CD4-positive, alpha-beta T cell treated with Interleukin-1 beta for 1 hour (primary cell): Measurements from ENCODE around the gene ADGRV1.
"Not testable (repeated sequence)": the region's sequence is repeated elsewhere in the genome, so short reads cannot be mapped to it uniquely, and the experiment has no call there.

Experiments used
- DNase-seq, 2 donors: peaks; one replicate each; pipeline ENCODE4 v3.0.0-alpha.2; 2020 to 2022

ADGRV1 gene

DNA sequence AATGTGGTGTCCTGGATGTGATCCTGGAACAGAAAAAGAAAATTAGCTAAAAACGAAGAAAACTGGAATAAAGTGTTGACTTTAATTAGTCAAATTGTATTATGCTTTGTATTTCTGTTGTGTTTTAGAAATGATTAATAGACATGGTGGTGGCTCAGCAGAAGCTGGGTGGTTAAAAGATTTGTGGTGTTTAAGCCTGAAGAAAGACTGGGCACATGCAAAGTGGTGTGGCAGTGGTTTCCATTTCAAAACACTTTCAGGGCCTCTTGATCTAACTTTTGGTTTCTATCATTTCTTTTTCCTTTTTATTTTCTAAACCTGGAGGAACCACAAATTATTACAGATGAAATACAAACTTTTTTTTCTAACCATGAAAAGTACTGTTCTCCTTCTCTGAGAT lies 44.1 kb downstream of the ADGRV1 start:
- DNase-seq = no peak

DNA sequence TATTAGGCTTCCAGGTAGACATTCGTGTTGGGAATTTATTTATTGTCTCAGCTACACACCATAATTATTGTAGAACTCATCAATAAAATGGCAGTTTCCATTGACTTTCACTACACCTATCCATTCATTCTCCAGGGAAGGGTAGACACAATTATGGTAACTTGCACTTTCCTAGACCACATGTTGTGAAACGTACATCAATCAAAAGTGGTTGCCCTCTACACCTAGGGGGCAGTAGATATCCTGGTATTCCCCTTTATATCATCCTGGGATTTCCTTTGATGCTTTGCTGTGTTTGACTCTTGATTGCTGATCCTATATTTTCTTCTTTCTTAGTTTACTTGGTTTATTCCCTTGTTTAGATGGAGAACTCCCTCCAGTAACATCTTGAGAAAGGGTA lies 47.9 kb downstream of the ADGRV1 start:
- no peak for DNase-seq

DNA sequence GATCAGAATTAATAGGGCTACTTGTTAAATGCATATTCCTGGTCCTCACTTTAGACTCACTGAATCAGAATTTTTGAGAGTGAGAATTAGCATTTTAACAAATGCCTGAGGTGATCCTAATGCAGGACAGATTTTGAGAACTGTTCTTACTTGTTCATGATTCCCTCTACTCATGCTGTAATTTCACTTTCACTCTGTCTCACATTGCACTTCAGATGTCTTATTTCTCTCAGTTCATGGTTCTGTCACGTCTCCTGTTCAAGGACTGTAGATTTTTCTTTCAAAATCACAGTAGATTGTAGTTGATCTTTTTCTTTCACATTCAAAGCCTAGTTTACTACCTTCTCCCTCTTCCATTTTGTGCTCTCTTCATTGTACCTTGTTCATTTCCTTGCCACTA lies 54.3 kb downstream of the ADGRV1 start:
- no peak for DNase-seq

DNA sequence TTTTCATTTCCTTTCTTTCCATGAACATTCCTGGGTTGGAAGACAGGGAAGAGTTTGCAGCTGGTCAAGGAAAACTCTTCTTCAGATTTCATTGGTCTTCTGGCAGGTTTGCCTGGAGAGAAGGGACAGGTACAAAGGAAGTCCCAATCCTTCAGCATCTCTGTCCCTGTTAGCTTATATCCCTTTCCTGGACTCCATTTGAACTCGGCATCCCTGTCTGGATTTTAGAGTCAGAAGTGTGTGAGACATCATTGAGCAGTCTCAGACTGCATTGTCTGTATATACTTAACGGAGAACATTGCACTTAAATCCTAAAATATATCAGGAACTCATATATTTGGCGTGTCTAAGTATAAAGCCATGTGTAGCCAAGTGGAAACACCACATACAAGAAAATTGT lies 54.9 kb downstream of the ADGRV1 start:
- DNase-seq = no peak

DNA sequence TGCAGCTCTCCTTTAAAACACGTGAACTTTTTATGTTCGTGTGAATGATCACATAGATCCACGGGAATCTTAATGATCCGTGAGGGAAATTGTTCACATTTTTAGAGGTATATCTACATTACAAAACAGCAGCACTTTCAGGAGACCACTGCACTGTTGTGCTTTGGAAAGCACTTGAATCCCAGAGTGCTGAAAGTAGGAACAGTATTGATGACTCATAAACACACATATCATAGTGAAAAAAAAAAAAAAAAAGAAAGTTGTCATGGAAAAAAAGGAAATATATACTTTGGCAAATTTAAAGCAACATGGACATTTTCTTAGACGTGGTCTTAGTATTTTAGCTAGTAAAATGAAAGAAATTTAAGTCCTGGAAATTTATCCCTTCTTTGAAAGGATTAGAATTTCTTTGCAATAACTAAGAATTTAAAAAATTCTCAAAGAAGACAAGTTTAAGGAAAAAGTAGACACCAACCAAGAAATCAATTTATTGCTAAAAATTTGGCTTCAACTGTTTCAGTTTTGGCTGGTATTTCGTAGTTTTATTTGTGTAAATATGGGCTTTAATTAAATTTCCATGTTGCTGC lies 55.4 kb downstream of the ADGRV1 start:
- DNase-seq = no peak

DNA sequence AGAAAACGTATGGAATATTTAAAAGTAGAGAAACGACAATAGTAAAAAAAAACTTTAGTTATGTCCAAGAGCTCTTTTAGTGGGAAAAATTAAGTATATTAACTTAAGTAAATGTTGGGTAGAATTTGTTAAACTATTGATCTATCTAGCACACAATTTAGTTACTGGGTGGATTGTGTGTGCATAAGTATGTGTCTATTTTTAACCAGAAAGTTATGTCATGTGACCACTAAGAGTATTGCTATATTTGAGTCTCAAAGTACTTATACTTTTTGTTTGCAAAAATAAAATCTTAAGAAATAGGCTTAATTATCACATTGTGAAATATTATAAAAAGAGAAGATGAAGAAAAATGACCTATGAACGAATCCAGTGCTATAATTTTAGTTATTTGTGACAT lies 56.8 kb downstream of the ADGRV1 start:
- DNase-seq = no peak

DNA sequence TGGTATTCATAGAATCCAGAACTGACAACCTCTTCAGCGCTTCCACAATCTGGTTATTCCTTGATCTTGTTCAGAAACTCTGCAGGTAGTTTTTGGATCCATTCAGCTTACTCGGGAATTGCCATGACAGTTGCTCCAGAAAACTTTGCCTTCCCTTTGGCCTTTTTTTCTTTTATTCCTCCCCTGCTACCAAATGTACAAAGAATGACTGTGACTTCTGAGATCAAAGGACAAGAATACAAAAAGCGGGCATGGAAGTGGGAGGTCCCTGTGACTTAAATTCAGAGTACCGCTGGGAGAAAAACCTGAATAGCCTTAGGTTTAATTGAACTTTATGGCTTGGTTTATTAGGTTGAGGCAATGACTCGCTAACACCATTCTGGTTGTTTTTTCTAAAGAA lies 59.5 kb downstream of the ADGRV1 start:
- DNase-seq = no peak

DNA sequence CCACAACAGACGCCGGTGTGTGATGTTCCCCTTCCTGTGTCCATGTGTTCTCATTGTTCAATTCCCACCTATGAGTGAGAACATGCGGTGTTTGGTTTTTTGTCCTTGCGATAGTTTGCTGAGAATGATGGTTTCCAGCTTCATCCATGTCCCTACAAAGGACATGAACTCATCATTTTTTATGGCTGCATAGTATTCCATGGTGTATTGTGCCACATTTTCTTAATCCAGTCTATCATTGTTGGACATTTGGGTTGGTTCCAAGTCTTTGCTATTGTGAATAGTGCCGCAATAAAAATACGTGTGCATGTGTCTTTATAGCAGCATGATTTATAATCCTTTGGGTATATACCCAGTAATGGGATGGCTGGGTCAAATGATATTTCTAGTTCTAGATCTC lies 61.2 kb downstream of the ADGRV1 start:
- not testable (repeated sequence) for DNase-seq

DNA sequence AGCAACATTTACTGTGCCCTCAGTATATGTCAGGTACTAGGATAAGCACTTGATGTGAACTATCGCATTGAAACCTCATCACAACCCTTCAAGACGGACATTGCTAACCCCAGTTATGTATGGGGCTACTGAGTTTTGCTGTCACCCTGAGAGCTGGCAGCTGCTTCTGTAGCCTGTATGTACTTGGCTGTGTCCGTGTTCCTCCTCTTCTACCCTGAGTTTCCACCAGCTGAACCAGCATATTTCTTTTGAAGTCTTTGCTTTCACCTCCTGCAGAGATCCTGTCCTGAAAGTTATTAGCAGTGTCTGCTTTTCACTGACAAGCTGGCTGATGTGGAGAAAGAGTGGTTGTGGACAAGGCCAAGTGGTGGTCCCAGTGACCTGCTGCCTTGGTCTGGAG lies 63.3 kb downstream of the ADGRV1 start:
- DNase-seq = no peak

DNA sequence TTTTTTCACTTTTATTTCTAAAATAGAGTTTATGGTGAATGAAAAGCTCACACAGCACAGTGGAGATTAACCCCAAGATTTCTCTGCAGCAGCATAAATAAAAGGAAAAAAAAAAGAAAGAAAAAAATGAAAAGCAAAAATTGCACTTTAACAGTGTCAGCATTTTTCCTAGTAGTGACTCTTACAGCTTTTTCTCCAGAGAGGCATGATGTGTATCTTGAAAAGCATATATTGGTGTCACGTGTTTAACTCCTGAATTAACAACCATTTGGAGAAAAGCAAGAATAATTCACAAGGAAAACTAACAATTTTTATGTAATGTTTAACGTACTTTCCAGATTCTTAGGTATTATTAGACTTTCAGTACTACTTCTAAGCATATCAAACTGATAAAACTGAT lies 67.9 kb downstream of the ADGRV1 start:
- no peak for DNase-seq

DNA sequence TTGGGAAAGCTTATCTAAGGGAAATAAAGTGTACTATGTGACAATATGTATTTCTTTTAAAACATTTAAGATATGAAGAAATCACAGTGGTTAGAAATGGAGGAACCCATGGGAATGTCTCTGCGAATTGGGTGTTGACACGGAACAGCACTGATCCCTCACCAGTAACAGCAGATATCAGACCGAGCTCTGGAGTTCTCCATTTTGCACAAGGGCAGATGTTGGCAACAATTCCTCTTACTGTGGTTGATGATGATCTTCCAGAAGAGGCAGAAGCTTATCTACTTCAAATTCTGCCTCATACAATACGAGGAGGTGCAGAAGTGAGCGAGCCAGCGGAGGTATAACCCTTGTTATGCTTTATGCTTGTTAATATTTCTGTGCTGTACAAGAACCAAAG lies 69.9 kb downstream of the ADGRV1 start:
- no peak for DNase-seq

DNA sequence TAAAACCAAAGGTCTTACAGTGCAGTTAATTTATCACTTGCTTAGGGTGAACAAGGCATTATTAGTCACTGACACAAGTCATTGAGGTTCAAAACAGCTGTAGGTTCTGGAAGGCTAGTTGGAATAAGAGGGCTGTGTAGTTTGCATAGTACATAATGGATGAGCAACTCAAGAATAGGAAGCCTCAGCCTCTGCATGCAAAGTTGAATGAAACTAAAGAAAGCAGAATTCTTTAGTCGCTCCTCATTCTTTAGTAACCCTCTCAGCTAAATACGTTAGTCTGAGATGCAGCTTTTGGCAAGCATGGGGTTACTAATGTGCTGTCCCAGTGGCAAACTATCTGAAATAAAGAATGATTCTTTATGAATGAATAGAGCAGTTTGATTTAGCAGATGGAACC lies 74.2 kb downstream of the ADGRV1 start:
- DNase-seq = no peak

DNA sequence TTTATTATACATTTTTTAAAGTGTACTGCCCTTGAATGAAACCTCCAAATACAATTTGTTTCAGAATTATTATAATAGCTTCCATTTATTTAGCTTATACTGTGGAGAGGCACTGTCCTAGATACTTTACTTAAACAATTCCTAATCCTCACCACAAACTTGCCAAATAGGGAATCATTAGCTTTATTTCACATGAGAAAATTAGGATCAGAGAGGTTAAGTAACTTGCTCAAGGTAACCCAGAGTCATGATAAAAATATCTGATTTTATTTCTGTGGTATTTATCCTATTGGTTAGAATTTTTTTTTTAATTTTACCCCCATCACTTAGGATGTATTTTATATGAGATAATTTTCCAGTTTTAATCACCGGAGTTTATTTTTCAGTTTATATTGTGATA lies 78.4 kb downstream of the ADGRV1 start:
- no peak for DNase-seq

DNA sequence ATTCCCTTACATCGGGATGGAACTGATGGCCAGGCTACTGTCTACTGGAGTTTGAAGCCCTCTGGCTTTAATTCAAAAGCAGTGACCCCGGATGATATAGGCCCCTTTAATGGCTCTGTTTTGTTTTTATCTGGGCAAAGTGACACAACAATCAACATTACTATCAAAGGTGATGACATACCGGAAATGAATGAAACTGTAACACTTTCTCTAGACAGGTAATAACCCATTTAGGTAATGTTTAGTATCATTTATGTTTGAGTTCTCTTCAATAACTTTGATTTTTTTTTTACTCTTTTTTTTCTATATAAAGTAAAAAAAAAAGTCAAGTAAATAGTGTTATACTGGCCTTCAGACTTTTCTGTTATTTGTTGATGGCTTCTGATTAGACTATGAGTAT lies 79.1 kb downstream of the ADGRV1 start:
- no peak for DNase-seq

DNA sequence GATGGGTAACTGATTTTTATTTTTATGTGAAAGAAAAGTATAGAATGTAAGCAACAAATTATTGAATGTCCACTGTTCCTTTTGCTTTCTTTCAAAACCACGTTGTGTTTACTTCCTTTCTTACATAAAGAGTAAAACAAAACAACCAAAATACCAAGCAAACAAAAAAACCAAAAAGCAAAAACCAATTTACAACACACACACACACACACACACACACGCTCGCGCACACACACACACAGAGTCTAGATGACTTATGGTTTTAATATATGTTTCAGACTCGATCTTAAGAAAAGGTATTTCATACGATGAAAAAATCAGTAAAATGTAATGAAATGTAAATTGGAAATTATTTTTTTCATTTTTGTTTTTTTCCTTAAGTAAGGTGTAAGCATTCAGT lies 80.3 kb downstream of the ADGRV1 start:
- no peak for DNase-seq

DNA sequence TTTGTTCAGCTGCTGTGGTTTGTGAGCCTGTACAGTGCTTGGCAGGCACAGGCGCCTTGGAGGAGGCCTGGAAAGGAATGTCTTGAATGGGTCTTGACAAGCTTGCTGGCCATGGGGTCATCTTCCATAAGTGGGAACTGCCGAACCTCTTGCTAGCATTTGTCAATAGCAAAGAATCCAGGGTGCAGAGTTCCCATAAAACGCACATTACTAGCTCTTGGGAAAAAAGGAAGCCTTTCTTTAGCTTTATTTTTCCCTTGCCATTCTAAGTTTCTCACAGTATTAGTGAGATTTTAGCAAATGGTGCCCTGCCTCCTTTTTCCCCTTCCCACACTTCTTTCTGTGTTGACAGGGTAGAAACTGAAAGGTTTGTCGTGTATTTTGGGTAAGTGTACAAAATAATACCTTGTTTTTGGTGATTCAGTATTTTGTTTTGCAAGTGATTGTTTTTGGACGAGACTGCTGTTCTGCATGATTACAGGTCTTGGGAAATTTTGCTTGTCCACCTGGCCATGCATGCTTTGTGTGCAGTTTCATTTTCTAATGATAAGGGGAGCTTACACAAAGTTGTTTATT lies 82.0 kb downstream of the ADGRV1 start:
- DNase-seq = no peak

DNA sequence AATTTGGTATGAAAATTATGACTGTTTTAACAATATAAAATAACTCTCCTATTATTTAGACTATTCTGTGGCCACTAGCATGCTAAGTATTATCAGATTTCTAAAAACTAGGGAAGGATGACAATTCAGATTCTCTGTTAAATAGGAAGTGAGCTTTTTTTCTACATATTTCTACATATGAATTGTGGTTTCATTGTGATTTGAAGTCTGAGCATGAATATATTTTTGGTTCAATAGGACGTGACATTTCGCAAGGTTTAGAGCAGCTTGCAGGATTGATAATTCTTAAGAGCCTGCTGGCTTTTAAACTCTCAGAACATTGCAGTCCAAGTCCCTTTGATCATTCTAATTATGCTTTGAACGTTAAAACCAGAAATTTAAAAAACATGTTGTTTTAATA lies 82.9 kb downstream of the ADGRV1 start:
- no peak for DNase-seq

DNA sequence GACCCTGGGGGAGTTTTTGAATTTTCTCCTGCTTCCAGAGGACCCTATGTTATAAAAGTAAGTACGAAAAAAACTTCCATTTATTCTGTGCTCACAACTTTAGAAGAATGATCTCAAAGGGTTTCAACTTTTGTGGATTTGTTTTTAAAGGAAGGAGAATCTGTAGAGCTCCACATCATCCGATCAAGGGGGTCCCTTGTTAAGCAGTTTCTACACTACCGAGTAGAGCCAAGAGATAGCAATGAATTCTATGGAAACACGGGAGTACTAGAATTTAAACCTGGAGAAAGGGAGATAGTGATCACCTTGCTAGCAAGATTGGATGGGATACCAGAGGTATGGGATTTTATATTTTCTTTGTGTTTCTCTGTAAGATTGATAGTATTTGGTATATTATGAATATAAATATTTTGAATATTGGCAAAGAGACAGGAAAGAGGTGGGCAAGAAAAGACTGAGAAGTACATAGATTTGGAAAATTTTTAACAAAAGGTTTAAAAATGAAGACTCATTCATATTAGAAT lies 84.2 kb downstream of the ADGRV1 start:
- DNase-seq = no peak

DNA sequence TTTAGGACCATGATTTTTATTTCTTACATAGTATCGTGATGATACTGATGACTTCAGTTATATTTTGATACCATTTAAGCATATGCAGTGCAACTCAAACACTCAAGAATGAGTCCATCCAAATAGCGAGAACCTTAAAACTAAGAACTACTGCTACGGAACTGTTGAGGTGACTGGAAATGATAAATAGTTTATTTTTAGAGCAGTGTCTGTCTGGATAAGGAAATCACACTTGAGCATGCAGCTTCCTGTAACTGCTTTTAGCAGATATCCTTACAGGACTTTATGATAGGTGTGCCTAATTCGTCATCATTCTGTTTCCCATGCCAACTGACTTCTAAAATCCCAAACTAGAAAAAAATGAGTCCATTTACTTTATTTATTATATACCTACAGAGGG lies 85.5 kb downstream of the ADGRV1 start:
- DNase-seq = no peak

DNA sequence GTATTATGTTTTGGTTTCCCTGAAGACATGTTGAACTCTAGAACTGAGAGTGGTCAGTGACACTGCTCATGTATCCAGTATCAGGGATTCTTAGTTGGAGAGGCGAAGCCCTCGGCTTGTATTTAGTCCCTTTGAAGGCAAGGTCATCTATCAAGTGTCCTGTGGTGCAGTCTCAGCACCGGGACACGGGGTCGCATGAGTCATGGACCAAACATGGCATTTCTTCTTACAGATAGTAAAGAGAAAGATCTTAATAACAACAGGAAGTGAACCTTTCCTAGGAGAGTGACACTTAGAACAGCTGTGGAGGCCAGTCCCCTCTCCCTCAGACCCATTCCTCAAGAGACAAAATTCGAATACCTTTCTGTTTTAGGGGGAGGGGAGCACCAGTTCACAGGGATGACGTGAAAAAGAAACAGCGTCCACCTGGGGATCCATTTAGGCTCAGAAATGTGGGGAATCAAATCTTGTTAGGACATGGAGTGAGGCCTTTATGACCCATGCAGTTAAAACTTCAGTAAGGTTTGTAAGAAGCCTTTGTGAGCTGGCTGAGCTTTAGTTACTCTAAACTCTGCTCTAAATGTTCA lies 86.5 kb downstream of the ADGRV1 start:
- no peak for DNase-seq

DNA sequence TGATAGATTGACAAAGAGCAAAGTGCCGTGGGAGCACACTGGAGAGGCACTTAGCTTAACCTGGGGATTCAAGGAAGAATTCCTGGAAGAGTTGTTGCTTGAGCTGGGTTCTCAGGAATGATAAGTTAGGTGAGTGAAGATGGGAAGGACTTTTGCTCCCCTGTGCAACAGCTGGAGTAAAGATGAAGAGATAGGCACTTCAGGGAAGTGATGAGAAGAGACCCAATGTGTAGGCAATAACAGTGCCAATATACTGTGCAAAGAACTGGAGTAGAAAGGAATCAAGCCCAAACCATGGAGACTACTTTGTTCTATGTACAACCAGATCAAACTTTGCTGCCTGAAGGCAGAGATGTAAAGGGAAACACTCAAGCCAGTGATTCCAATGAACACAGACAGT lies 92.2 kb downstream of the ADGRV1 start:
- no peak for DNase-seq

DNA sequence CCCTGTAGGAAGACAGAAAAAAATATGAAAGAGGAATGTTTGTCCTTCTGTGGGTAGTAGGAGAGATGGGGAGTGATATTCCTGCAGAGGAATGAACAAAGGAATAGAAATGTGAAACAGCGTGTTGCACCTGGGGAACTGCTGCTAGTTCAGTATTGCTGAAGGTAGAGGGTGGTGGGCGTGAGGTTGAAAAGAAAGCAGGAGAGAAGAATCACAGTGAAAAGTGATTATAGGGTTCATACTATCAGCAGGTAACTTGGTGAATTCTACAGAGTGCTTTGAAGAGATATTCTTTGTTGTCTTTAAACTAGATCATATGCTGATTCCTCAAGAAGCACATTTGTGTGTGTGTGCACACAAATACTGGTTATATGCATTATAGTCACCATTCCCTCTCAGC lies 95.6 kb downstream of the ADGRV1 start:
- DNase-seq = no peak

DNA sequence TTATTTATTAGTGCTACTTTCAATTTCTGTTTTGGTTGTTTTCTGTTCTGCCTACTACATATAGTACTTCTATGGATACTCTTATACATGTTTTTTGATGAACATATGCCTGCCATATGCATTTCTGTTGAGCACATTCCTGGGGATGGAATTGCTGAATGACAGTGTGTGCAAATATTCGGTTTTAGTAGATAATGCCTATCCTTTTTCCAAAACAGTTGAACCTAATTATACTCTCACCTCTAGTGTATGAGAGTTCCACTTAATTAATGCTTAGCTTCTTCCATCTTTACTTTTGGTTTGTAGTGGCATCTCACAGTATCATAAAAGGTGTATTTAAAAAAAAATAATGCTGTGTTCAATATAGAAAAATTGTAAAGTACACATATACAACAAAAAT lies 96.8 kb downstream of the ADGRV1 start:
- DNase-seq = no peak

DNA sequence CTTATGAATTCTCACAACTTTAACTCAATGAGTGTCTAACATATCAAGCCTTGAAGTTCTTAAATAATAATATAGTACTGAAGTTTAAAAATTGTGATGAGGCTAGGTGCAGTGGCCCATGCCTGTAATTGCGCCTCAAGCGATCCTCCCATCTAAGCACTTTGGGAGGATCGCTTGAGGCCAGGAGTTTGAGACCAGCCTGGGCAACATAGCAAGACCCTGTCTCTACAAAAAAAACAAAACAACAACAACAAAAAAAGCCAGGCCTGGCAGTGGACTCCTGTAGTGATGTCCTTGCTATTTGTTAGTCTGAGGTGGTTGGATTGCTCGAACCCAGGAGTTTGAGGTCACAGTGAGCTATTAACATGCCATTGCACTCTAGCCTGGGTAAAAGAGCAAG lies 98.4 kb downstream of the ADGRV1 start:
- no peak for DNase-seq

DNA sequence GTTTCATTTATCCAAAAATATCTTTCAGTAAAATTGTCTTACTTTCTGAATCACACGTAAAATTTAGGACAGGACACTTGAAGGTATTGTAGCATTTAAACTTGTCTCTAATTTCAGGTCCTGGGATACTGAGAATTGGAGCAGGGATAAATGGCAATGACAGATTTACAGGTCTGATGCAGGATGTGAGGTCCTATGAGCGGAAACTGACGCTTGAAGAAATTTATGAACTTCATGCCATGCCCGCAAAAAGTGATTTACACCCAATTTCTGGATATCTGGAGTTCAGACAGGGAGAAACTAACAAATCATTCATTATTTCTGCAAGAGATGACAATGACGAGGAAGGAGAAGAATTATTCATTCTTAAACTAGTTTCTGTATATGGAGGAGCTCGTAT lies 99.2 kb downstream of the ADGRV1 start:
- DNase-seq = no peak
